Activated T-helper 1 cell treated with anti-CD3 and anti-CD28 coated beads, Interleukin-2, amount 50 U/mL, for 16 hours (primary cell): ENCODE results near the gene ARMC8.

Experiments used
- DNase-seq, 2 donors: peaks; one replicate each; pipeline ENCODE4 v3.0.0-alpha.2; 2020; ENCODE audit warnings: low read depth in 1 of 2, low spot score in 1 of 2

The ARMC8 gene

GRCh38 chr3:138245026-138245425, 57.9 kb downstream of the ARMC8 start:
- no peak for DNase-seq

- no peak for DNase-seq
Observed at GRCh38 chr3:138249636-138250035, 62.5 kb downstream of the ARMC8 start.

- DNase-seq: no peak
Observed at GRCh38 chr3:138253609-138254008, 66.5 kb downstream of the ARMC8 start.

- DNase-seq: no peak
Observed at GRCh38 chr3:138254216-138254615, 67.1 kb downstream of the ARMC8 start.

- no peak for DNase-seq
Observed at GRCh38 chr3:138256022-138256421, 68.9 kb downstream of the ARMC8 start.

GRCh38 chr3:138257986-138258385, 70.9 kb downstream of the ARMC8 start:
- DNase-seq: no peak

GRCh38 chr3:138259126-138259525, 72.0 kb downstream of the ARMC8 start:
- no peak for DNase-seq

GRCh38 chr3:138260611-138261010, 73.5 kb downstream of the ARMC8 start:
- DNase-seq: no peak

- DNase-seq: no peak
Observed at GRCh38 chr3:138263104-138263503, 76.0 kb downstream of the ARMC8 start.

- no peak for DNase-seq
Observed at GRCh38 chr3:138265745-138266144, 78.6 kb downstream of the ARMC8 start.

- DNase-seq: no peak
Observed at GRCh38 chr3:138267083-138267482, 80.0 kb downstream of the ARMC8 start.

GRCh38 chr3:138270245-138270644, 83.1 kb downstream of the ARMC8 start:
- DNase-seq: no peak

- no peak for DNase-seq
Observed at GRCh38 chr3:138271189-138271794, 84.2 kb downstream of the ARMC8 start.

GRCh38 chr3:138281561-138281960, 94.5 kb downstream of the ARMC8 start:
- DNase-seq: no peak

GRCh38 chr3:138282836-138283235, 95.7 kb downstream of the ARMC8 start:
- DNase-seq: no peak

GRCh38 chr3:138284079-138284478, 97.0 kb downstream of the ARMC8 start:
- DNase-seq: no peak

- DNase-seq: no peak
Observed at GRCh38 chr3:138284957-138285477, 97.9 kb downstream of the ARMC8 start.

- no peak for DNase-seq
Observed at GRCh38 chr3:138289260-138289659, 102.2 kb downstream of the ARMC8 start.

GRCh38 chr3:138289701-138290100, 102.6 kb downstream of the ARMC8 start:
- DNase-seq: no peak

- no peak for DNase-seq
Observed at GRCh38 chr3:138296639-138297038, 109.5 kb downstream of the ARMC8 start.

- DNase-seq: no peak
Observed at GRCh38 chr3:138297059-138297607, 110.0 kb downstream of the ARMC8 start.

- no peak for DNase-seq
Observed at GRCh38 chr3:138297876-138298275, 110.8 kb downstream of the ARMC8 start.

GRCh38 chr3:138300647-138301046, 113.5 kb downstream of the ARMC8 start:
- no peak for DNase-seq
